ENCODE measurements around the gene LYSET. TPM values are rescaled to one million over a fixed set of nuclear protein-coding genes. Genes with fewer than 3 reads are reported as not detected.

Gene LYSET
- total RNA-seq, 1 donor from 2014 or later: 21.7 TPM

- Mint-ChIP-seq H3K4me3 (peak overlapping the region; percentile 90), H3K36me3 (no peaks in the 10 kb centered on the region), H3K27ac (peak overlapping the region; percentile 70), H3K9me3 (no peaks in the 10 kb centered on the region), H3K4me1 (ENCODE audit: unreplicated experiment) (peaks cover 15% of the 10 kb centered on the region), H3K27me3 (no peaks in the 10 kb centered on the region)
- no peak for DNase-seq (ENCODE audit: extremely low spot score, unreplicated experiment)
- TF ChIP-seq, protein P1, sequence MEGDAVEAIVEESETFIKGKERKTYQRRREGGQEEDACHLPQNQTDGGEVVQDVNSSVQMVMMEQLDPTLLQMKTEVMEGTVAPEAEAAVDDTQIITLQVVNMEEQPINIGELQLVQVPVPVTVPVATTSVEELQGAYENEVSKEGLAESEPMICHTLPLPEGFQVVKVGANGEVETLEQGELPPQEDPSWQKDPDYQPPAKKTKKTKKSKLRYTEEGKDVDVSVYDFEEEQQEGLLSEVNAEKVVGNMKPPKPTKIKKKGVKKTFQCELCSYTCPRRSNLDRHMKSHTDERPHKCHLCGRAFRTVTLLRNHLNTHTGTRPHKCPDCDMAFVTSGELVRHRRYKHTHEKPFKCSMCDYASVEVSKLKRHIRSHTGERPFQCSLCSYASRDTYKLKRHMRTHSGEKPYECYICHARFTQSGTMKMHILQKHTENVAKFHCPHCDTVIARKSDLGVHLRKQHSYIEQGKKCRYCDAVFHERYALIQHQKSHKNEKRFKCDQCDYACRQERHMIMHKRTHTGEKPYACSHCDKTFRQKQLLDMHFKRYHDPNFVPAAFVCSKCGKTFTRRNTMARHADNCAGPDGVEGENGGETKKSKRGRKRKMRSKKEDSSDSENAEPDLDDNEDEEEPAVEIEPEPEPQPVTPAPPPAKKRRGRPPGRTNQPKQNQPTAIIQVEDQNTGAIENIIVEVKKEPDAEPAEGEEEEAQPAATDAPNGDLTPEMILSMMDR (conservative IDR thresholded peaks at IDR 0.05): no peak
Observed at GRCh38 chr14:93207468-93208308, 22.6 kb downstream of the LYSET start.

GRCh38 chr14:93212432-93212831 is 27.3 kb downstream of the LYSET start:
- no peaks in the 10 kb centered on the region for H3K9me3 Mint-ChIP-seq
- no peaks in the 10 kb centered on the region for H3K36me3 Mint-ChIP-seq
- no peaks in the 10 kb centered on the region for H3K27me3 Mint-ChIP-seq
- no peak overlapping the region for H3K4me3 Mint-ChIP-seq
- H3K4me1 Mint-ChIP-seq (ENCODE audit: unreplicated experiment): peaks cover 10% of the 10 kb centered on the region
- no peak overlapping the region for H3K27ac Mint-ChIP-seq
- no peak for DNase-seq (ENCODE audit: extremely low spot score, unreplicated experiment)
- TF ChIP-seq, protein P1 (conservative IDR thresholded peaks at IDR 0.05): no peak

GRCh38 chr14:93214598-93214997 is 29.5 kb downstream of the LYSET start:
- peaks cover 7% of the 10 kb centered on the region for H3K36me3 Mint-ChIP-seq
- H3K27ac Mint-ChIP-seq: no peak overlapping the region
- TF ChIP-seq, protein P1 (conservative IDR thresholded peaks at IDR 0.05): no peak
- H3K4me1 Mint-ChIP-seq (ENCODE audit: unreplicated experiment): no peaks in the 10 kb centered on the region
- H3K9me3 Mint-ChIP-seq: no peaks in the 10 kb centered on the region
- no peaks in the 10 kb centered on the region for H3K27me3 Mint-ChIP-seq
- no peak overlapping the region for H3K4me3 Mint-ChIP-seq
- DNase-seq (ENCODE audit: extremely low spot score, unreplicated experiment): no peak

DNA sequence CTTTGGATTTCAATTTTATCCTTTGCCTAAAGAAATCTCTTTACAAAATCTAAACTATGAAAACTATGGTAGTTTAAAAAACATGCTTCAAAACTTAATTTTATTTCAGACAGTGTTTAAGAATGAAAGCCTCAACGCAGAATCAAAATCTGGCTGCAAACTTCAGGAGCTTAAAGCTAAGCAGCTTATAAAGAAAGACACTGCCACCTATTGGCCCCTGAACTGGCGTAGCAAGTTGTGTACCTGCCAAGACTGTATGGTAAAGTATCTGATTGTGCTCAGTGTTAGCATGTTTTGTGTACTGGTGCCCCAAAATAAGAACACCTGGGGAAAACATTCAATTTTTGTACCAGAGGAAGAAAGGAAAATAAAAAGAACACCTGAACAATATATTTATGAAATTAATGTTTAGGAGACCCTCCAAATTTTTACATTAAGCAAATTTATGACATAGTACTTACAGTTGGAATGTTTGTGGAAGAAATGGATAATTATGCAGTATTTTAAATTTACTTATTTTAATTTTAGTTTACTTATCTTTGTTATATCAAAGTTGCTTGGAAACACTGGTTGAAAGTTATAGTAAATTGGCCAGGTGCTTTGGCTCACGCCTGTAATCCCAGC is 34.1 kb downstream of the LYSET start:
- DNase-seq (ENCODE audit: extremely low spot score, unreplicated experiment): no peak
- TF ChIP-seq, protein P1 (conservative IDR thresholded peaks at IDR 0.05): peak; percentile 72
- no peak overlapping the region for H3K27ac Mint-ChIP-seq
- no peaks in the 10 kb centered on the region for H3K4me1 Mint-ChIP-seq (ENCODE audit: unreplicated experiment)
- peaks cover 18% of the 10 kb centered on the region for H3K36me3 Mint-ChIP-seq
- no peak overlapping the region for H3K4me3 Mint-ChIP-seq
- no peaks in the 10 kb centered on the region for H3K27me3 Mint-ChIP-seq
- H3K9me3 Mint-ChIP-seq: no peaks in the 10 kb centered on the region

DNA sequence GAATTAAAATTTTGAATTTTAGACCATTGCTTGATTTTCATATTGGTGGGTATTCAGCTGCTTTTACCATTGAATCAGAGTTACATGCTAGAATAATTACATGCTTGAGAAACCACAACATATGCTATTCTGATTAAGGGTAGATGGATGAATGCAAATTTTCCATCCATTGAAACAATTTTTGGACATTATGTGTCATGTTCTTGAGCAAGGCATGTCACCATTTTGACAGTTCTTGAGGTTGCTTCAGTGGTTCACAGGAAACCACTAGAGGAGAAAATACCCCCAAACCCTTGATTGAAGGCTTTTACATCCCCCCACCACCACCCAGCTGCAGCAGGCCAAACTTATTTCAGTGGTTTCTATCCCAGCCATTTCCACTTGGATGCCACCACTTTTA is 35.4 kb downstream of the LYSET start:
- H3K27me3 Mint-ChIP-seq: no peaks in the 10 kb centered on the region
- no peak overlapping the region for H3K27ac Mint-ChIP-seq
- TF ChIP-seq, protein P1 (conservative IDR thresholded peaks at IDR 0.05): no peak
- no peaks in the 10 kb centered on the region for H3K9me3 Mint-ChIP-seq
- H3K4me1 Mint-ChIP-seq (ENCODE audit: unreplicated experiment): no peaks in the 10 kb centered on the region
- H3K36me3 Mint-ChIP-seq: peaks cover 18% of the 10 kb centered on the region
- no peak overlapping the region for H3K4me3 Mint-ChIP-seq
- DNase-seq (ENCODE audit: extremely low spot score, unreplicated experiment): no peak

Data from type B pancreatic cell (in vitro differentiated cells).